Prostate gland (tissue), 2 donors: ENCODE data around the gene CDV3. TPM values are rescaled to one million over a fixed set of nuclear protein-coding genes. Genes with fewer than 3 reads are reported as not detected.

Experiments used
- DNase-seq: peaks from one replicate; pipeline ENCODE4 v3.0.0-alpha.2; 2019; ENCODE audit warnings: low spot score
- H3K27ac ChIP-seq, 2 donors: fragments of 200-600 bp; sonication (generic); 2 replicates each; pipeline ENCODE4 v1.5.1; 2017 to 2019
- H3K27me3 ChIP-seq: fragments of 200-600 bp; sonication (generic); replicated peaks from 2 replicates; pipeline ENCODE4 v1.5.1; 2019; ENCODE audit not compliant: insufficient read depth
- H3K36me3 ChIP-seq, 2 donors: fragments of 200-600 bp; sonication (generic); 1 replicate in 1 of 2; 2 replicates in 1 of 2; pipeline versions ENCODE4 v1.5.1 to v1.8.1; 2017 to 2019
- H3K4me1 ChIP-seq: fragments of 200-600 bp; sonication (generic); replicated peaks from 2 replicates; pipeline ENCODE4 v1.5.1; 2019
- H3K4me3 ChIP-seq, 2 donors: fragments of 200-600 bp; sonication (generic); 2 replicates each; pipeline ENCODE4 v1.5.1; 2017 to 2019
- H3K9me3 ChIP-seq: fragments of 200-600 bp; sonication (generic); 2 replicates; pipeline ENCODE4 v1.5.1; 2017
- CTCF ChIP-seq, 4 experiments: fragments of 200-600 bp in 2 of 4; fragments of 450-650 bp in 2 of 4; sonication (generic) in 2 of 4; IDR thresholded peaks; 1 replicate in 3 of 4; 2 replicates in 1 of 4; pipeline ENCODE4 v1.5.1; 2016 to 2019; ENCODE audit warnings: antibody characterized with exemption in 4 of 4, mild to moderate bottlenecking in 2 of 4, moderate library complexity in 2 of 4
- POLR2A ChIP-seq: fragments of 450-650 bp; IDR thresholded peaks from one replicate; pipeline ENCODE4 v1.6.1; 2016; ENCODE audit warnings: antibody characterized with exemption, mild to moderate bottlenecking
- POLR2AphosphoS5 ChIP-seq: sonication (generic); formaldehyde crosslinking; IDR thresholded peaks from one replicate; pipeline ENCODE4 v1.6.1; 2017; ENCODE audit warnings: antibody characterized with exemption
- WGBS: methylation state at CpG from one replicate; pipeline ENCODE4 v1.1.5; 2018; 5-methylcytosine and 5-hydroxymethylcytosine counted together
- intact Hi-C: fragments of 100-400 bp; cut with DNase I; formaldehyde crosslinking; loops from one replicate; pipeline ENCODE4 v1.14.2; 2022
- total RNA-seq, 2 donors: library from RNA; depleted of rRNA; stranded (reverse); fragments of >200 nt; gene quantifications; one replicate each; pipeline ENCODE4 v1.1.0, GENCODE V29; 2016

The CDV3 gene
- total RNA-seq, 2 donors from 2014 or later, result 68.8 to 105 TPM

GRCh38 chr3:133607816-133608215, 34.3 kb downstream of the CDV3 start:
- DNase-seq, result no peak
- Histone ChIP-seq H3K4me3 (no peak overlapping the region), H3K27ac (no peak overlapping the region), H3K4me1 (no peaks in the 10 kb centered on the region), H3K36me3 (no peaks in the 10 kb centered on the region), H3K9me3 (no peaks in the 10 kb centered on the region), H3K27me3 (no peaks in the 10 kb centered on the region)
- intact Hi-C loops, result no loop called here
- 100% methylated on average over 1 of the region's 1 CpG for WGBS
- TF ChIP-seq CTCF (IDR thresholded peaks at IDR 0.05), result no peak

- no peaks in the 10 kb centered on the region for H3K9me3 ChIP-seq
- DNase-seq, result no peak
- no peak overlapping the region for H3K27ac ChIP-seq
- 60% methylated on average over 2 of the region's 2 CpGs for WGBS
- no peak overlapping the region for H3K4me3 ChIP-seq
- H3K36me3 ChIP-seq, result no peaks in the 10 kb centered on the region
- no peaks in the 10 kb centered on the region for H3K4me1 ChIP-seq
- TF ChIP-seq POLR2A (no peak), CTCF (IDR thresholded peaks at IDR 0.05) (no peak), POLR2AphosphoS5 (no peak)
- intact Hi-C loops, result no loop called here
- no peaks in the 10 kb centered on the region for H3K27me3 ChIP-seq
Measured at GRCh38 chr3:133608388-133608787, 34.9 kb downstream of the CDV3 start.

GRCh38 chr3:133610031-133610430, 36.5 kb downstream of the CDV3 start:
- TF ChIP-seq POLR2AphosphoS5 (no peak), CTCF (IDR thresholded peaks at IDR 0.05) (no peak), POLR2A (no peak)
- H3K4me1 ChIP-seq, result no peaks in the 10 kb centered on the region
- no peak overlapping the region for H3K27ac ChIP-seq
- intact Hi-C loops, result no loop called here
- no peaks in the 10 kb centered on the region for H3K36me3 ChIP-seq
- DNase-seq, result no peak
- no peaks in the 10 kb centered on the region for H3K27me3 ChIP-seq
- no peak overlapping the region for H3K4me3 ChIP-seq
- H3K9me3 ChIP-seq, result no peaks in the 10 kb centered on the region

- WGBS, result 89% methylated on average over 2 of the region's 2 CpGs
- TF ChIP-seq CTCF (IDR thresholded peaks at IDR 0.05) (no peak), POLR2A (no peak), POLR2AphosphoS5 (no peak)
- H3K4me3 ChIP-seq, result no peak overlapping the region
- DNase-seq, result no peak
- H3K27ac ChIP-seq, result no peak overlapping the region
- intact Hi-C loops, result no loop called here
- no peaks in the 10 kb centered on the region for H3K9me3 ChIP-seq
- no peaks in the 10 kb centered on the region for H3K27me3 ChIP-seq
- H3K4me1 ChIP-seq, result no peaks in the 10 kb centered on the region
- H3K36me3 ChIP-seq, result no peaks in the 10 kb centered on the region
Measured at GRCh38 chr3:133611534-133611933, 38.0 kb downstream of the CDV3 start.

GRCh38 chr3:133620066-133620784, 46.7 kb downstream of the CDV3 start:
- TF ChIP-seq POLR2A, result no peak
- no peak for TF ChIP-seq POLR2AphosphoS5
- no peak for TF ChIP-seq CTCF (IDR thresholded peaks at IDR 0.05)
- Histone ChIP-seq H3K36me3 (no peaks in the 10 kb centered on the region), H3K27ac (no peak overlapping the region), H3K4me1 (no peaks in the 10 kb centered on the region), H3K4me3 (no peak overlapping the region), H3K27me3 (no peaks in the 10 kb centered on the region), H3K9me3 (no peaks in the 10 kb centered on the region)
- WGBS, result 93% methylated on average over 13 of the region's 13 CpGs
- DNase-seq, result no peak
- intact Hi-C loops, result no loop called here
